Retinal pigment epithelial cell (primary cell): ENCODE data around the gene AATK.
"Not testable (repeated sequence)": the region's sequence is repeated elsewhere in the genome, so short reads cannot be mapped to it uniquely, and the experiment has no call there.

ENCODE experiments used
- DNase-seq: peaks from one replicate; pipeline ENCODE4 v3.0.0-alpha.2; 2010; ENCODE audit warnings: low read depth
- H3K4me3 ChIP-seq: 2 replicates; pipeline ENCODE4 v1.5.1; 2011; ENCODE audit warnings: mild to moderate bottlenecking, low read length, control low read depth, moderate library complexity
- TF ChIP-seq, protein P1 (sequence below): conservative IDR thresholded peaks from 2 replicates; pipeline ENCODE4 v1.5.1; 2011; ENCODE audit warnings: low read depth, low read length, control low read depth, inconsistent platforms

AATK gene

DNA sequence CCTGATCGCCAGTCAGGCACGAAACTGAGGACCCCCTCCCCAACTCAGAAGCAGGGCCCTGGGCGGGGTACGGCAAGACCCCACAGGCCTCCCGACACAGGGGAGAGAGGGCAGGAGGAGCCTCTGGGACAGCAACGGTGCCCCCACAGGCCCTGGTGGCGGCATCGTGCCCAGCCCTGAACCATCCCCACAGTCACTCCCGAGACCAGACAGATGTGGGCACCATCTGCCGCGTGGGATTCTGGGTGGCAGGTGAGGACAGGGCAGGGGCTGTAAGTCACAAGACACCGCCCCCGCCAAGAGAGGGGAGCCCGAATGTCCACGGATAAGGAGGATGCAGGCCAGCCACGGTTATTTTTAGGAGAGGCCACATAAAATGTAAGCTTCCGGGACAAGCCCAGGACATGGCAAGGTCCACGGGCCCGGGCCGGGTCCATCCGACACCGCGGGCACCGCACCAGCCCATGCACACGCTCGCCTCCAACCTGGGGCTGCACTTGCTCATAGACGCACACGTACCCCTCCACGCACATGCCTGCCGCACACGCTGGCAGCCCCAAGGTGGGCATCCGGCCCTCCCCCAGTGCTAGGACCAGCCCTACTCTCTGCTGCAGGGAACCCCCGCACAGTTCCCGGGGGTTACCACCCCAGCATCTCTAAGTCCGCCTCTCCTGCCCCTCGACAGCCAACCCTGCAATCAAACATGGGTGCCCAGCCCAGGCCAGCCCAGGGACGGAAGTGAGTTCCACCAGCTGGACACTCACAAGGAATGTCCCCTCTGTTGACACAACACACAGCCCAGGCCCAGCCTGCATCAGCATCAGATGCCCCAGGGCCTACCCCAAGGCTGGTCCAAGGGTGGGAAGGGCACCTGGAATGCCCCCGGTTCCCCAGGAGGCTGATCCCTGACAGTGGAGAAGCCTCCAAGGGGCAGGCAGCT lies 8.9 kb downstream of the AATK start:
- no peak for DNase-seq
- TF ChIP-seq, protein P1, sequence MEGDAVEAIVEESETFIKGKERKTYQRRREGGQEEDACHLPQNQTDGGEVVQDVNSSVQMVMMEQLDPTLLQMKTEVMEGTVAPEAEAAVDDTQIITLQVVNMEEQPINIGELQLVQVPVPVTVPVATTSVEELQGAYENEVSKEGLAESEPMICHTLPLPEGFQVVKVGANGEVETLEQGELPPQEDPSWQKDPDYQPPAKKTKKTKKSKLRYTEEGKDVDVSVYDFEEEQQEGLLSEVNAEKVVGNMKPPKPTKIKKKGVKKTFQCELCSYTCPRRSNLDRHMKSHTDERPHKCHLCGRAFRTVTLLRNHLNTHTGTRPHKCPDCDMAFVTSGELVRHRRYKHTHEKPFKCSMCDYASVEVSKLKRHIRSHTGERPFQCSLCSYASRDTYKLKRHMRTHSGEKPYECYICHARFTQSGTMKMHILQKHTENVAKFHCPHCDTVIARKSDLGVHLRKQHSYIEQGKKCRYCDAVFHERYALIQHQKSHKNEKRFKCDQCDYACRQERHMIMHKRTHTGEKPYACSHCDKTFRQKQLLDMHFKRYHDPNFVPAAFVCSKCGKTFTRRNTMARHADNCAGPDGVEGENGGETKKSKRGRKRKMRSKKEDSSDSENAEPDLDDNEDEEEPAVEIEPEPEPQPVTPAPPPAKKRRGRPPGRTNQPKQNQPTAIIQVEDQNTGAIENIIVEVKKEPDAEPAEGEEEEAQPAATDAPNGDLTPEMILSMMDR, result no peak
- no peak overlapping the region for H3K4me3 ChIP-seq

DNA sequence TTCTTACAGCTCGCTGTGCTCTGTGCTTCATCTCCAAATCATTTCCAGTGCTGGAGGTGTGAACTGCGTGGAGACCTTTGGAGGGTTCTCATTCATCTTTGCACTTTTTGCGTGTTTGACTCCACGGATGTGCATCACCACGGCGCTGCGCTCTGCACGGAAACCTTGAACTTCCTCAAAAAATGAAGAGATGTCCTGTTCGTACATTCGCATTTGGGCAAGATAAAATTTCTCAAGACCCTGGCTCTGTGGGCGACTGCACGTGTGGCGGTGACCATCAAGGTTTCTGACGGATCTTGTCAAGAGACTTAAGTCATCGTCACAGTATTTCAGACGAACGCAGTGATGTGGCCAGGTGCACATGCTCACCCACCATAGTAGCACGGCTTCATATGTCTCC lies 11.1 kb downstream of the AATK start:
- no peak for DNase-seq
- TF ChIP-seq, protein P1, result no peak
- H3K4me3 ChIP-seq, result no peak overlapping the region

DNA sequence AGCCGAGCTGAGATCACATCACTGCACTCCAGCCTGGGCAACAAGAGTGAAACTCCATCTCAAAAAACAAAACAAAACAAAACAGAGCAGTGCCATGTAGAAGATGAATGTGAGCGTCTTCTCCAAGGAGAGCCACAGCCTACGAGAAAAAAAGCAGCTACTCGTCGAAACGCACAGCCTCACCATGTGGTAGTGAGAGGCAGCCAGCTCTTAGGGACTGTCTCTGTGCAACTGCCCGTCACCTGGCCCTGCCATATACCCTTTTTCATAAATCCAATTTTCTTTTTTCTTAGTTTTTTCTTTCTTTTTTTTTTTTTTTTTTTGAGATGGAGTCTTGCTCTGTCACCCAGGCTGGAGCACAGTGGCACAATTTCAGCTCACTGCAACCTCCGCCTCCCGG lies 12.0 kb downstream of the AATK start:
- H3K4me3 ChIP-seq, DNase-seq: not testable (repeated sequence)

DNA sequence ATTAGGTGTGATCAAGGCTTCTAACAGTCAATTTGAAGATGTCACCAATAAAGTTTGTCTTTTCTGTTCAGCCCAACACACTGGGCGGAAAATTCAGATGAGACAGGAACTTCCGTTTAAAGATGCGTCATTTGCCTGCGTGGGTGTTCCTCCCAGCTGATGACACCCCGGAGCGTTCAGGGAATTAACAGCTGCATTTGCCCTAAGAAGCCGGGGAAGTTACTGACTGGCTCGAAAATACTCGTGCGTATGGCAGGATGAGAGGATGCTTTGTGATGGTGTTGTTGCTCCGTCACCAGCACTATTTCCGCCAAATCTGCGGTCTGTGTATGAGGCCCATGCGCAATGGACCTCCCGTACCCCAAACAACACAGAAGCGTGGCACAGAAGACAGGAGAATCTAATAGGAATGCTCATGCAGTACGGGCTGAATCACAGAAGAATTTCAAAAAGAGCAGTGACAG lies 12.6 kb downstream of the AATK start:
- no peak overlapping the region for H3K4me3 ChIP-seq
- DNase-seq, result no peak
- TF ChIP-seq, protein P1, result no peak

DNA sequence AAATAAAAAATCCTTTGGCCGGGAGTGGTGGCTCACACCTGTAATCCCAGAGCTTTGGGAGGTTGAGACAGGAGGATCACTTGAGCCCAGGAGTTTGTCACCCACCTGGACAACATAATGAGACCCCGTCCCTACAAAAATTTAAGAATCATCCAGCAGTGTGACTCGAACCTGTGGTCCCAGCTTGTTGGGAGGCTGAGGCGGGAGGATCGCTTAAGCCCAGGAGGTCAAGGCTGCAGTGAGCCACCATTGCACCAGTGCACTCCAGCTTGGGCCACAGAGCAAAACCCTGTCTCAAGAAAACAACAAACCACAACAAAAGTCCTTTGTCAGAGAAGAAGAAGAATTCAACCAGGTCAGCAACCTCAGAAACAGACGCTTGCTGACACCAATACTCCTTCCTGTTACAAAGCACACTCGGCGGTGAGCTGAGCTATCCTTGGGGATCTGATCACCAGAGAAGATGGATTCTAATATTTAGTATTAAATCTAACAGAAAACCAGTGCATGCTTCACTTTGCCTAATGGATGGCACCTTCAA lies 13.7 kb downstream of the AATK start:
- no peak for DNase-seq
- TF ChIP-seq, protein P1, result no peak
- no peak overlapping the region for H3K4me3 ChIP-seq

DNA sequence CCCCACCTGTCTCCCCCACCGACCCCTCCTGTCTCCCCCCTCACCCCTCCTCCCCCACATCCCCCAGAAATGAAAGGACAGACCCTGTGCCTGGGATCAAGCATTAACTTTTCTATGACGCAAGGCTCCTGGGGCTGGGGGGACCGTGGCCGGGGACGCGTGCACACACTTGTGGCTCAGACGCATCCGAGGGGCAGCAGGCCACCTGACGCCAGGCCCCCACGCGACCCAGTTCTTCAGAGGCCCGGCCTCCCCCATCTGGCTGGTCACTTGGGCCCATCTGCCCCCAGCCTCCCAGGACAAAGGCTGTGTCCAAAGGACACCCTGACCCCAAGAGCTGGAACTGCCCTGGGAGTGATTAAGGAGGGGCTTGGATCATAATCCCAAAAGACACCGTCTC lies 14.7 kb downstream of the AATK start:
- TF ChIP-seq, protein P1, result no peak
- no peak overlapping the region for H3K4me3 ChIP-seq
- DNase-seq, result no peak

DNA sequence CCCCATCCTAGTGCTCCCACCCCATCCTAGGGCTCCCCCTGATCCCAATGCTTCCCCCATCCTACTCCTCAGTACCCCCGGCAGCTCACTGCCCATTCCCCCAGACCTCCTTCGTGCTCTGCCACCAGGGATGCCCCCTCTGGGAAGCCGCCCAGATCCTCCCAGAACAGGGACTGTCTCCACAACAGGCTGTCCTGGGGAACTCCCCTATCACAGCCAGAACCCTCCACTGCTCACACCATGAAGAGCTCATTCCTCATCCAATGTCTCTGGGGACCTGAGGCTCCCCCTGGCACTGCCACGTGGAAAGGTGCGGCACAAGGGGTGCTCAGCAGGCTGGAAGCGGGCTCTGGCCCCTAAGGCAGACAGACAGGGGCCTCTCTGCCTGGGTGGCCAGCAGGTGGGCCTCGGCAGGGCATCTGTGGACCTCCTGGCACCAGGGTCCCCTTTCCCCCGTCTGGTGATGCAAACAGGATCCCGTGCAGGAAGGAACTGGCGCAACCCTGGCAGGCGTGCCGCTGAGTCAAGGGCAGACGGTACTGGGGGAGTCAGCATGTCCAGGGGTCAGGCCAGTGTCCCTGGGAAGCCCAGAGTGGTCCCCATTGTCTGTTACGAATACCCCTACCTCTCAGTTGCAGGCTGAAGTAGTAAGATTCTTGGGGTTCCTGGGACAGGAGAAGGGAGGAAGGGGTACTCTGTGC lies 15.5 kb downstream of the AATK start:
- no peak overlapping the region for H3K4me3 ChIP-seq
- DNase-seq, result no peak

More for the DNA sequence above, 15.5 kb downstream of the AATK start:
- TF ChIP-seq, protein P1, result no peak
